Measurements from ENCODE around the gene ADAM33. TPM values are rescaled to one million over a fixed set of nuclear protein-coding genes. Genes with fewer than 3 reads are reported as not detected.

Gene ADAM33
- polyA plus RNA-seq, 1 donor from 2014 or later: not detected

- H4K20me1 ChIP-seq (ENCODE audit: insufficient read depth): no peaks in the 10 kb centered on the region
- no peak overlapping the region for H3K27ac ChIP-seq (ENCODE audit: low read length)
- no peaks in the 10 kb centered on the region for H3K9me3 ChIP-seq (ENCODE audit: low read length)
- no peaks in the 10 kb centered on the region for H3F3A ChIP-seq (ENCODE audit: insufficient read depth, low read length, poor library complexity, severe bottlenecking)
- H3K4me2 ChIP-seq (ENCODE audit: low read length): no peak overlapping the region
- TF ChIP-seq POLR2AphosphoS5 (IDR thresholded peaks at IDR 0.05) (no peak), REST (IDR thresholded peaks at IDR 0.05; ENCODE audit: borderline replicate concordance) (no peak), CTCF (IDR thresholded peaks at IDR 0.05; ENCODE audit: poor library complexity, severe bottlenecking) (no peak), SMC3 (conservative IDR thresholded peaks at IDR 0.05; ENCODE audit: poor library complexity) (no peak), EP300 (conservative IDR thresholded peaks at IDR 0.05; ENCODE audit: poor library complexity, severe bottlenecking) (no peak)
- H3K36me3 ChIP-seq (ENCODE audit: insufficient read depth, low read length): no peaks in the 10 kb centered on the region
- no peak overlapping the region for H2AFZ ChIP-seq (ENCODE audit: low read depth, low read length)
- H3K9ac ChIP-seq (ENCODE audit: low read length): no peak overlapping the region
- H3K4me3 ChIP-seq (ENCODE audit: low read length): no peak overlapping the region
- no peaks in the 10 kb centered on the region for H3K79me2 ChIP-seq (replicated peaks; ENCODE audit: insufficient read depth, low read length)
- H3K9me2 ChIP-seq (ENCODE audit: insufficient read depth, low read length): no peaks in the 10 kb centered on the region
- H3K27me3 ChIP-seq (ENCODE audit: insufficient read depth, low read depth, low read length): no peaks in the 10 kb centered on the region
Measured at GRCh38 chr20:3727401-3728021, 45.7 kb upstream of the ADAM33 start.

GRCh38 chr20:3724356-3724755, 42.5 kb upstream of the ADAM33 start:
- Histone ChIP-seq H3F3A (ENCODE audit: insufficient read depth, low read length, poor library complexity, severe bottlenecking) (no peaks in the 10 kb centered on the region), H3K4me3 (ENCODE audit: low read length) (no peak overlapping the region), H4K20me1 (ENCODE audit: insufficient read depth) (no peaks in the 10 kb centered on the region), H3K9me3 (ENCODE audit: low read length) (no peaks in the 10 kb centered on the region), H3K27ac (ENCODE audit: low read length) (no peak overlapping the region), H3K27me3 (ENCODE audit: insufficient read depth, low read depth, low read length) (no peaks in the 10 kb centered on the region), H3K79me2 (replicated peaks; ENCODE audit: insufficient read depth, low read length) (no peaks in the 10 kb centered on the region), H3K36me3 (ENCODE audit: insufficient read depth, low read length) (no peaks in the 10 kb centered on the region), H3K9ac (ENCODE audit: low read length) (no peak overlapping the region), H2AFZ (ENCODE audit: low read depth, low read length) (no peak overlapping the region), H3K9me2 (ENCODE audit: insufficient read depth, low read length) (no peaks in the 10 kb centered on the region), H3K4me2 (ENCODE audit: low read length) (no peak overlapping the region)
- no peak for TF ChIP-seq SMC3 (conservative IDR thresholded peaks at IDR 0.05; ENCODE audit: poor library complexity)
- TF ChIP-seq MXI1 (conservative IDR thresholded peaks at IDR 0.05; ENCODE audit: poor library complexity, severe bottlenecking): no peak
- TF ChIP-seq EZH2 (IDR thresholded peaks at IDR 0.05; ENCODE audit: borderline replicate concordance, insufficient read depth, low read length, poor library complexity, severe bottlenecking): no peak
- TF ChIP-seq RAD21 (conservative IDR thresholded peaks at IDR 0.05): no peak
- TF ChIP-seq EP300 (conservative IDR thresholded peaks at IDR 0.05; ENCODE audit: poor library complexity, severe bottlenecking): no peak
- TF ChIP-seq TAF1 (IDR thresholded peaks at IDR 0.05; ENCODE audit: low read depth): no peak
- TF ChIP-seq REST (IDR thresholded peaks at IDR 0.05; ENCODE audit: borderline replicate concordance): no peak
- TF ChIP-seq CTCF (IDR thresholded peaks at IDR 0.05; ENCODE audit: poor library complexity, severe bottlenecking): no peak
- TF ChIP-seq POLR2AphosphoS5 (IDR thresholded peaks at IDR 0.05): no peak
